Ovary (tissue), 9 donors: ENCODE results near the gene SH3PXD2A. TPM values are rescaled to one million over a fixed set of nuclear protein-coding genes. Genes with fewer than 3 reads are reported as not detected.

ENCODE experiments used
- DNase-seq, 5 donors: peaks; one replicate each; pipeline ENCODE4 v3.0.0-alpha.2; 2019 to 2020
- H3K27ac ChIP-seq, 2 donors: fragments of 200-600 bp; one replicate each; pipeline versions ENCODE4 v1.5.1 to v1.8.0; 2019 to 2022
- H3K27me3 ChIP-seq: fragments of 200-600 bp; one replicate; pipeline ENCODE4 v1.8.0; 2022
- H3K36me3 ChIP-seq: fragments of 200-600 bp; sonication (generic); one replicate; pipeline ENCODE4 v1.5.1; 2019
- H3K4me1 ChIP-seq: one replicate; pipeline ENCODE4 v1.8.1; 2013; ENCODE audit warnings: mild to moderate bottlenecking, moderate library complexity; ENCODE audit not compliant: insufficient read depth
- H3K4me3 ChIP-seq: fragments of 200-600 bp; sonication (generic); one replicate; pipeline ENCODE4 v1.5.1; 2017
- H3K9me3 ChIP-seq, 2 donors: fragments of 200-600 bp in 1 of 2; sonication (generic) in 1 of 2; one replicate each; pipeline versions ENCODE4 v1.5.1 to v1.8.1; 2013 to 2019; ENCODE audit warnings: mild to moderate bottlenecking in 1 of 2, moderate library complexity in 1 of 2
- EP300 ChIP-seq: sonication (generic); formaldehyde crosslinking; IDR thresholded peaks from one replicate; pipeline ENCODE4 v1.6.1; 2017; ENCODE audit warnings: antibody characterized with exemption
- POLR2A ChIP-seq: fragments of 450-650 bp; IDR thresholded peaks from one replicate; pipeline ENCODE4 v1.6.1; 2017; ENCODE audit warnings: antibody characterized with exemption, mild to moderate bottlenecking, moderate library complexity
- WGBS, 3 donors: extraction: QIAGEN DNeasy Blood & Tissue Kit in 1 of 3; methylation state at CpG; one replicate each; pipeline versions ENCODE4 v1.1.5 to v1.1.7; 2013 to 2017; 5-methylcytosine and 5-hydroxymethylcytosine counted together
- intact Hi-C, 4 donors: fragments of 100-400 bp; cut with DNase I; formaldehyde crosslinking; loops; one replicate each; pipeline versions ENCODE4 v1.11.0 to v1.15.1; 2022 to 2023
- polyA plus RNA-seq, 2 donors: library from polyadenylated mRNA; stranded (reverse); fragments of 200-250 nt in 1 of 2; fragments of 350-450 nt in 1 of 2; fragmentation: Illumina TruSeq in 1 of 2; extraction: RNeasy Lipid Tissue Mini Kit (QIAGEN cat#74804) in 1 of 2; gene quantifications; one replicate each; pipeline ENCODE4 v1.2.3, GENCODE V29; 2013 to 2014
- total RNA-seq, 7 donors: library from RNA; depleted of rRNA in 2 of 7; stranded (reverse); fragments of >200 nt in 2 of 7; fragmentation: NEBNext Ultra II Directional in 3 of 7; extraction: Animal tissue kit (Norgen Biotek cat#: 25700) in 3 of 7; gene quantifications; one replicate each; pipeline versions ENCODE4 v1.1.0 to v1.2.4, GENCODE V29; 2016 to 2023
- TF ChIP-seq, protein P1 (sequence below), 3 donors: fragments of 450-650 bp in 2 of 3; fragments of 200-600 bp in 1 of 3; IDR thresholded peaks; one replicate each; pipeline versions ENCODE4 v1.5.1 to v1.8.0; 2016 to 2022; ENCODE audit warnings: antibody characterized with exemption in 3 of 3, mild to moderate bottlenecking in 1 of 3
- donor health status: DM: no; HTN: no; CAD: no; lungs with moderate emphysema.
- donor health status: DM: no; HTN: no; CAD: no.
- donor health status: Bipolar disorder and iron deficiency.
- donor health status: DM: yes; HTN: yes; CAD: no.
- donor health status: DM: no; HTN: no; CAD: no.
- donor health status: DM: yes; HTN: yes; CAD: no.

Gene SH3PXD2A
- total and polyA plus RNA-seq, 9 donors, result 15.3 to 82.9 (median 52.2) TPM

DNA sequence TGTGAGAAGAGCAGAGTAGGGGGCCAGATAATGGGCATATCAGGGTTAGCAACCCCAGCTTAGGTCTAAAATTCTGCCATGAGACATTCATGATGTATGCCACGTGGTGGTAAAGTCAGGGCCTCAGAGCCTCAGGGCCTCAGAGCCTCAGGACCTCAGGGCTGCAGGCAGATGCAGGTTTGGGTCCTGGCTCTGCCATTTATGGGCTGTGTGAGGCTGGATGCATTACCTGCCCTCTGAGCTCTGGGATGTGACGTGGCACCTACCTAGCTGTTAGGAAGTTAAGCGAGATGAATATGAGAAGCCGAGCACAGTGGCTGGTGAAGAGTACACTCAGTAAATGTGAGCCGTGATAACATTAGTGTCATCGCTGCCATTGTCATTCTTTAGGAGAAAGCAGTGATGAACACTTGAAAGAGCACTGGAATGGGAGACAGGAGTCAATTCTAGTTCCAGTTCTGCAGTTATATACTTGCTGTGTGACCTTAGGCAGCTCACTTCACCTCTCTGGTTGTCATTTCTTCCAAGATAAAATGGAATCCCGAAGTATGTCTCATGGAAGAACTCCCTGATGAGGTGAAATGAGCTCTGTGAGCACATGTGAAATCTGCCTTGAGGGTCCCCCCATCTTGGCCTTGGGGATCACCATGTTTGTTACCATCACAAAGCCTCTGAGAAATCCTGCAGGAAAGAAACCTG lies 127.2 kb downstream of the SH3PXD2A start:
- Histone ChIP-seq H3K4me3 (no peak overlapping the region), H3K27me3 (no peaks in the 10 kb centered on the region), H3K27ac (no peak overlapping the region), H3K36me3 (no peaks in the 10 kb centered on the region), H3K9me3 (no peaks in the 10 kb centered on the region), H3K4me1 (no peaks in the 10 kb centered on the region)
- intact Hi-C loops, result no loop called here
- DNase-seq, result no peak
- no peak for TF ChIP-seq EP300
- no peak for TF ChIP-seq POLR2A
- TF ChIP-seq, protein P1, sequence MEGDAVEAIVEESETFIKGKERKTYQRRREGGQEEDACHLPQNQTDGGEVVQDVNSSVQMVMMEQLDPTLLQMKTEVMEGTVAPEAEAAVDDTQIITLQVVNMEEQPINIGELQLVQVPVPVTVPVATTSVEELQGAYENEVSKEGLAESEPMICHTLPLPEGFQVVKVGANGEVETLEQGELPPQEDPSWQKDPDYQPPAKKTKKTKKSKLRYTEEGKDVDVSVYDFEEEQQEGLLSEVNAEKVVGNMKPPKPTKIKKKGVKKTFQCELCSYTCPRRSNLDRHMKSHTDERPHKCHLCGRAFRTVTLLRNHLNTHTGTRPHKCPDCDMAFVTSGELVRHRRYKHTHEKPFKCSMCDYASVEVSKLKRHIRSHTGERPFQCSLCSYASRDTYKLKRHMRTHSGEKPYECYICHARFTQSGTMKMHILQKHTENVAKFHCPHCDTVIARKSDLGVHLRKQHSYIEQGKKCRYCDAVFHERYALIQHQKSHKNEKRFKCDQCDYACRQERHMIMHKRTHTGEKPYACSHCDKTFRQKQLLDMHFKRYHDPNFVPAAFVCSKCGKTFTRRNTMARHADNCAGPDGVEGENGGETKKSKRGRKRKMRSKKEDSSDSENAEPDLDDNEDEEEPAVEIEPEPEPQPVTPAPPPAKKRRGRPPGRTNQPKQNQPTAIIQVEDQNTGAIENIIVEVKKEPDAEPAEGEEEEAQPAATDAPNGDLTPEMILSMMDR (IDR thresholded peaks at IDR 0.05), result no peak
- WGBS, 3 donors, result 85 to 89% (median 87%) methylated on average over 7 of the region's 7 CpGs

- Histone ChIP-seq H3K9me3 (no peaks in the 10 kb centered on the region), H3K27ac (no peak overlapping the region), H3K36me3 (no peaks in the 10 kb centered on the region), H3K4me1 (no peaks in the 10 kb centered on the region), H3K4me3 (no peak overlapping the region), H3K27me3 (no peaks in the 10 kb centered on the region)
- intact Hi-C loops, result no loop called here
- TF ChIP-seq, protein P1 (IDR thresholded peaks at IDR 0.05), result no peak
- no peak for TF ChIP-seq EP300
- TF ChIP-seq POLR2A, result no peak
- WGBS, 3 donors, result 48 to 59% (median 57%) methylated on average over 14 of the region's 14 CpGs
- DNase-seq, result peak in 2 of 5 donors; percentile 34 to 60
Observed at GRCh38 chr10:103727546-103727963, 127.8 kb downstream of the SH3PXD2A start.

DNA sequence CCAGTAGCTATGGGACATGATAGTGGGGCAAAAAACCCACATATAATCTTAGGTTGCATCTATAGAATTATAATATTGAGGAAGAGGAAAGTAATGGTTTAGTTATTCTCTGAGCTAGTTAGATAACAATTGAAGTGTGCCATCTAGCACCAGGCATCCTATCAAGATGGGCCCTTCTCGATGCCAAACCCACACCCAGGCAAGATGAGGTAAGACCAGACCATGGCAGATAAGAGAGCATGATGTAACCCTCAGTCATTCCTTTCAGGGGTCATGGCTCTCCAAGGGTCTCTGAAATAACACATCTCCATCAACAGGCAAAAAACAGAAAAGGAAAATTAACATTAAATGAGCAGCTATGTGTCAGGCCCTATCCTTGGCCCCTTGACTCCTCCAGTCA lies 128.7 kb downstream of the SH3PXD2A start:
- no peak overlapping the region for H3K4me3 ChIP-seq

DNA sequence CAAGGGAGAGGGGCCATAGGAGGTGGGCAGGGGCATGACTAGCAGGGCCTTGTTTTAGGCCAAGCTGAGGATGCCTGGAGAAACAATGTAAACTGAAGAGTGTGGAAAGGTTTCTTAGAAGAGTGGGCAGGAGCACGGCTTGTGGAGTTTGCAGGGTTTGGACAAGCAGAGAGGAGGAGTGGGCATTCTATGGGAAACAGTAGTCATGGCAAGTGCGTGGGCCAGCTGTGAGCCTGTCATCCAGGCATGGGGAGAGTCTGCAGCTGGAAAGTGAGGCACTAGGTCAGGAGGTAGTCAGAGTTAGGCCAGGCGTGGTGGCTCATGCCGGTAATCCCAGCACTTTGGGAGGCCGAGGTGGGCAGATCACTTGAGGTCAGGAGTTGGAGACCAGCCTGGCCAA lies 130.1 kb downstream of the SH3PXD2A start:
- no peak for DNase-seq
- Histone ChIP-seq H3K9me3 (no peaks in the 10 kb centered on the region), H3K4me3 (no peak overlapping the region), H3K36me3 (no peaks in the 10 kb centered on the region), H3K27ac (no peak overlapping the region), H3K27me3 (no peaks in the 10 kb centered on the region), H3K4me1 (peaks cover 4% of the 10 kb centered on the region)
- 92 to 94% (median 92%) methylated on average over 5 of the region's 5 CpGs for WGBS, 3 donors
- intact Hi-C loops, result no loop called here
- TF ChIP-seq POLR2A, result no peak
- TF ChIP-seq EP300, result no peak
- TF ChIP-seq, protein P1 (IDR thresholded peaks at IDR 0.05), result no peak

More for the DNA sequence above, 128.7 kb downstream of the SH3PXD2A start:
- H3K9me3 ChIP-seq, result no peaks in the 10 kb centered on the region
- intact Hi-C loops, result no loop called here
- no peaks in the 10 kb centered on the region for H3K4me1 ChIP-seq
- no peak overlapping the region for H3K27ac ChIP-seq
- DNase-seq, result no peak
- 94 to 96% (median 94%) methylated on average over 1 of the region's 1 CpG for WGBS, 3 donors
- no peaks in the 10 kb centered on the region for H3K36me3 ChIP-seq
- no peaks in the 10 kb centered on the region for H3K27me3 ChIP-seq
- TF ChIP-seq POLR2A, result no peak
- no peak for TF ChIP-seq EP300
- TF ChIP-seq, protein P1 (IDR thresholded peaks at IDR 0.05), result no peak
